Left renal cortex interstitium (tissue), 4 donors: Measurements from ENCODE around the gene MIER3. TPM values are rescaled to one million over a fixed set of nuclear protein-coding genes. Genes with fewer than 3 reads are reported as not detected.

Source experiments
- DNase-seq, 4 donors: peaks; one replicate each; pipeline ENCODE4 v3.0.0-alpha.2; 2013; ENCODE audit warnings: low read depth in 4 of 4, low spot score in 2 of 4, missing footprints in 1 of 4
- polyA plus RNA-seq, 4 donors: library from polyadenylated mRNA; unstranded; fragments of 120-200 nt; gene quantifications; one replicate each; pipeline ENCODE4 v1.2.1, GENCODE V29; 2013; ENCODE audit not compliant: insufficient read length in 4 of 4

The MIER3 gene
- polyA plus RNA-seq, 4 donors = 34.2 to 39.2 (median 34.8) TPM

- peak in 2 of 4 donors; percentile 13 to 29 for DNase-seq
These were observed 50.9 kb downstream of the MIER3 start for GRCh38 chr5:56900858-56901578.

- no peak for DNase-seq
These were observed 51.5 kb downstream of the MIER3 start for GRCh38 chr5:56900395-56900794.

GRCh38 chr5:56898213-56898612, 53.7 kb downstream of the MIER3 start:
- DNase-seq = no peak

GRCh38 chr5:56896763-56897162, 55.2 kb downstream of the MIER3 start:
- DNase-seq = no peak

- DNase-seq = no peak
These were observed 58.5 kb downstream of the MIER3 start for GRCh38 chr5:56893251-56893951.

- DNase-seq = no peak
These were observed 70.4 kb downstream of the MIER3 start for GRCh38 chr5:56881571-56881970.

- no peak for DNase-seq
These were observed 75.6 kb downstream of the MIER3 start for GRCh38 chr5:56876327-56876726.

- DNase-seq = no peak
These were observed 78.9 kb downstream of the MIER3 start for GRCh38 chr5:56873056-56873455.

GRCh38 chr5:56871777-56872176, 80.1 kb downstream of the MIER3 start:
- DNase-seq = no peak

Other genes starting within 250 kb of the MIER3 start
- gene MAP3K1, start 136.6 kb downstream of the MIER3 start, polyA plus RNA-seq = 10 to 100 TPM; 77.6 to 100.0 (median 78.8) TPM
- gene SETD9, start 42.5 kb downstream of the MIER3 start, polyA plus RNA-seq = 10 to 100 TPM in 3 of 4 donors, 1 to 10 TPM in 1; 7.3 to 17.1 (median 12.6) TPM
- 100 to 1,000 TPM; 123 to 175 (median 151) TPM for gene GPBP1, start 221.9 kb upstream of the MIER3 start, polyA plus RNA-seq